Testis (tissue), 3 donors: ENCODE measurements around the gene GPRC5C. TPM values are rescaled to one million over a fixed set of nuclear protein-coding genes. Genes with fewer than 3 reads are reported as not detected.

Experiments used
- DNase-seq: peaks from one replicate; pipeline ENCODE4 v3.0.0-alpha.2; 2019
- H3K27ac ChIP-seq, 2 donors: fragments of 200-600 bp; sonication (generic); one replicate each; pipeline ENCODE4 v1.5.1; 2019
- H3K27me3 ChIP-seq: fragments of 200-600 bp; sonication (generic); one replicate; pipeline ENCODE4 v1.5.1; 2019
- H3K36me3 ChIP-seq: fragments of 200-600 bp; sonication (generic); one replicate; pipeline ENCODE4 v1.5.1; 2017; ENCODE audit warnings: low read depth; ENCODE audit errors: missing control alignments
- H3K4me1 ChIP-seq: fragments of 200-600 bp; sonication (generic); one replicate; pipeline ENCODE4 v1.5.1; 2019
- H3K4me3 ChIP-seq, 2 donors: fragments of 200-600 bp; sonication (generic); one replicate each; pipeline ENCODE4 v1.5.1; 2017 to 2019
- H3K9me3 ChIP-seq: fragments of 200-600 bp; sonication (generic); one replicate; pipeline ENCODE4 v1.5.1; 2017
- POLR2A ChIP-seq: fragments of 450-650 bp; IDR thresholded peaks from one replicate; pipeline ENCODE4 v1.6.1; 2017; ENCODE audit warnings: antibody characterized with exemption, mild to moderate bottlenecking, moderate library complexity
- WGBS, 2 donors: methylation state at CpG; one replicate each; pipeline ENCODE4 v1.1.5; 2018; 5-methylcytosine and 5-hydroxymethylcytosine counted together
- intact Hi-C: fragments of 100-400 bp; cut with DNase I; formaldehyde crosslinking; loops from one replicate; pipeline ENCODE4 v1.15.1; 2023; ENCODE audit warnings: low total_unique reads
- polyA plus RNA-seq: library from polyadenylated mRNA; stranded (reverse); fragments of 350-450 nt; fragmentation: Illumina TruSeq; extraction: RNeasy Lipid Tissue Mini Kit (QIAGEN cat#74804); gene quantifications from one replicate; pipeline ENCODE4 v1.2.3, GENCODE V29; 2014; ENCODE audit warnings: low read depth, low replicate concordance; ENCODE audit not compliant: insufficient read depth
- total RNA-seq, 2 donors: library from RNA; depleted of rRNA; stranded (reverse); fragments of >200 nt; gene quantifications; one replicate each; pipeline ENCODE4 v1.2.3, GENCODE V29; 2016
- TF ChIP-seq, protein P1 (sequence below), 3 experiments: fragments of 450-650 bp in 2 of 3; fragments of 200-600 bp in 1 of 3; sonication (generic) in 1 of 3; IDR thresholded peaks; one replicate each; pipeline ENCODE4 v1.5.1; 2016 to 2019; ENCODE audit warnings: antibody characterized with exemption in 3 of 3, mild to moderate bottlenecking in 2 of 3, moderate library complexity in 1 of 3

Gene GPRC5C
- total and polyA plus RNA-seq, 3 donors from 2014 or later = 6.8 to 19.0 (median 14.1) TPM

DNA sequence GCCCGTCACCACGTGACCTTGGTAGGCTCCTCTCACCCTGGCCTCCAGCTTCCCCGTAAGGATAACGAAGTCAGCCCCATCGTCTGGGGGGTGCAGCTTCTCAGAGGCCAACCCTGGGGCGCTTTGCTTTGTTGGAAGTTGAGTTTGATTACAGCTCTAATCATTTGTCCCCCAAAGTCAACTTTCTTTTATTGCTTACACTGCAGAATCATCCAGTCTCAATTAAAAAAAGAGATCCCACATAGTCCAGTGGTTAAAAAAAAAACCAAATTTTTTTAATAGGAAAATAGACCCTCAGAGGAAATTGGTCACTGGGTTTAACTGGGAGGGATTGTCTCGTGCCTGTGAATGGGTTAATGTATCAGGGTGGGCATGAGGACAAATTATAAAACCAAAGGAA is 7.8 kb upstream of the GPRC5C start:
- Histone ChIP-seq H3K27me3 (no peaks in the 10 kb centered on the region), H3K4me1 (no peaks in the 10 kb centered on the region), H3K4me3 (no peak overlapping the region), H3K9me3 (no peaks in the 10 kb centered on the region), H3K36me3 (no peaks in the 10 kb centered on the region), H3K27ac (no peak overlapping the region)
- DNase-seq = no peak
- intact Hi-C loops = no loop called here
- no peak for TF ChIP-seq POLR2A
- TF ChIP-seq, protein P1, sequence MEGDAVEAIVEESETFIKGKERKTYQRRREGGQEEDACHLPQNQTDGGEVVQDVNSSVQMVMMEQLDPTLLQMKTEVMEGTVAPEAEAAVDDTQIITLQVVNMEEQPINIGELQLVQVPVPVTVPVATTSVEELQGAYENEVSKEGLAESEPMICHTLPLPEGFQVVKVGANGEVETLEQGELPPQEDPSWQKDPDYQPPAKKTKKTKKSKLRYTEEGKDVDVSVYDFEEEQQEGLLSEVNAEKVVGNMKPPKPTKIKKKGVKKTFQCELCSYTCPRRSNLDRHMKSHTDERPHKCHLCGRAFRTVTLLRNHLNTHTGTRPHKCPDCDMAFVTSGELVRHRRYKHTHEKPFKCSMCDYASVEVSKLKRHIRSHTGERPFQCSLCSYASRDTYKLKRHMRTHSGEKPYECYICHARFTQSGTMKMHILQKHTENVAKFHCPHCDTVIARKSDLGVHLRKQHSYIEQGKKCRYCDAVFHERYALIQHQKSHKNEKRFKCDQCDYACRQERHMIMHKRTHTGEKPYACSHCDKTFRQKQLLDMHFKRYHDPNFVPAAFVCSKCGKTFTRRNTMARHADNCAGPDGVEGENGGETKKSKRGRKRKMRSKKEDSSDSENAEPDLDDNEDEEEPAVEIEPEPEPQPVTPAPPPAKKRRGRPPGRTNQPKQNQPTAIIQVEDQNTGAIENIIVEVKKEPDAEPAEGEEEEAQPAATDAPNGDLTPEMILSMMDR (IDR thresholded peaks at IDR 0.05) = no peak
- 85 to 89% methylated on average over 7 of the region's 7 CpGs for WGBS, 2 donors

DNA sequence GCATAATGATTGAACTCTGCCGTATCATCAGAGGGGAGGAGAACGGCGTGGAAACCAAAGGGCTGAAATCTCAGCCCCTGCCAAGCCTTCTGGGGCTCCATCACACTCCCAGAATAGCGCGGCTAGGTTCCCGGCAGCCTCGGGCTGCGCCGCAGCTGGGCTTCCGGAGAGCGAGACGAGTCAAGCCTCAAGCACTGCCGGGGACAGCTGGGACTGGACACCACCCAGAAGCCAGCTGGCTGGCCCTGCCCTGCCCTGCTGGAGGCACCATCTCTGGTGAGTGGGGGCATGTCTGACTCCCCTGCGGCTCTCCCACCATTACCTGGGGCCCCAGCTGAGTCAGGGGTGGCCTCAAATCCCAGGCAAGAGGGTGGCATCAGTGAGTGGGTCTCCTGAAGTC is 7.2 kb upstream of the GPRC5C start:
- 83 to 92% methylated on average over 4 to 14 of the region's 14 CpGs for WGBS, 2 donors
- intact Hi-C loops = no loop called here
- Histone ChIP-seq H3K27ac (no peak overlapping the region), H3K4me3 (no peak overlapping the region), H3K27me3 (no peaks in the 10 kb centered on the region), H3K36me3 (no peaks in the 10 kb centered on the region), H3K9me3 (no peaks in the 10 kb centered on the region), H3K4me1 (no peaks in the 10 kb centered on the region)
- TF ChIP-seq POLR2A = no peak
- no peak for DNase-seq

DNA sequence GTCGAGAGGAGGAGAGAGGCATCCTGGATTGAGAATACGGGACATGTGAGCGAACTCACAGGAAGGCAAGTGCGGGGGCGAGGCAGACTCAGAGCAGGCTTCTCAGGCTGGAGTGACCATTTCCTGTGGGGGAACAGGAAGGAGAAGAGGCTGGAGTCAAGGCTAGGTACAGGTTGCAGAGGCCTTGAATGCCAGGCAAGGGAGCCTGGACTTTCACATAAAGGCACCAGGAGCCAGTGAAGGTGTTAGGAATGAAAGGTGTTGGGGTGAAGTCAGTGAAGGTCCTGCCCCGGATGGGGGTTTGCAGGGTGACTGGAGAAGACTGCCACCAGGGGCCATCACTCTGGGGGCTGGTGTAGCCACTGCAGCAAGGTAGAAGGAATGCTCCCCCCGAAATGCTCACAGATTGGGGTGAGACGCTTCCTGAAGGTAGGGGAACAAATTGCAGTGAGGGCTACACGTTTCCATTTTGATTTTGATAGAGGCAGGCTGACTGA is 5.3 kb upstream of the GPRC5C start:
- Histone ChIP-seq H3K27ac (no peak overlapping the region), H3K27me3 (no peaks in the 10 kb centered on the region), H3K4me1 (peaks cover 3% of the 10 kb centered on the region), H3K9me3 (no peaks in the 10 kb centered on the region), H3K4me3 (no peak overlapping the region), H3K36me3 (no peaks in the 10 kb centered on the region)
- TF ChIP-seq POLR2A = no peak
- TF ChIP-seq, protein P1 (IDR thresholded peaks at IDR 0.05) = no peak
- intact Hi-C loops = no loop called here
- no peak for DNase-seq
- WGBS, 2 donors = 73 to 78% methylated on average over 9 of the region's 9 CpGs

DNA sequence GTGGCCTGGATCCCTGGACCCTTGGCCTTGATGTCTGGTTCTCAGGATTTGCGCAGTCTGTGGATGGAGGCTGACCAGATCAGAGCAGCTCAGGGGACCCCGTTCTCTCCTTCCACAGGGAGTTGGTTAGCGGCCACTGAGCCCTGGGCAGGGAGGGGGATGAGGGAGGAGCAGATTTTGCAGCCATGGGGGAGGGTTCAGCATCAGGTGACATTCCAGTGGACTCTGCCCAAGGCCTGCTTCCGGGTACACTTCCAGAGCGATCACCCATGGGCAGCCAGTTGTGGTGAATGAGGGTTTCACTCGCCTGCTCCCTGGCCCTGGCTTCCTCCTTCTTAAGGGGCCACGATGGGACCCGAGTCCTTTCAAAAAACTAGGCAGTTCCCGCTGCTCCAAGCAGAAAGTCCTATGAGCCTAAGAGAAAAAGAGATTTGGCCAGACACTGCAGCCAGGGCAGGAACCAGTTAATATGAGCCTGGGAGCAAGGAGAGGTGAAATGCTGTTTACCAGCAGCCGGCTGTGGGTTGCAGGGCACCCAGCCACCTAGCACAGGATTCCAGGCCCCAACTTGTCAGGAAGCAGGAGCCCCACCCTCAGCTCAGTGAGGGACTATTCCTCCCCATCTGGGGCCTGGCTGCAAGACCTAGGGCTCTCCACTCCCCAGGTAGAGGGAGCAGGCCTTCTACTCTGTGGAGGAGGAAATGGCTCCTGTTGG is 4.7 kb upstream of the GPRC5C start:
- intact Hi-C loops = no loop called here
- H3K9me3 ChIP-seq = no peaks in the 10 kb centered on the region
- no peak overlapping the region for H3K27ac ChIP-seq
- no peak for TF ChIP-seq POLR2A
- TF ChIP-seq, protein P1 (IDR thresholded peaks at IDR 0.05) = no peak
- WGBS, 2 donors = 61 to 76% methylated on average over 9 to 10 of the region's 10 CpGs
- no peak overlapping the region for H3K4me3 ChIP-seq
- DNase-seq = no peak
- no peaks in the 10 kb centered on the region for H3K27me3 ChIP-seq
- no peaks in the 10 kb centered on the region for H3K36me3 ChIP-seq
- H3K4me1 ChIP-seq = peaks cover 3% of the 10 kb centered on the region

DNA sequence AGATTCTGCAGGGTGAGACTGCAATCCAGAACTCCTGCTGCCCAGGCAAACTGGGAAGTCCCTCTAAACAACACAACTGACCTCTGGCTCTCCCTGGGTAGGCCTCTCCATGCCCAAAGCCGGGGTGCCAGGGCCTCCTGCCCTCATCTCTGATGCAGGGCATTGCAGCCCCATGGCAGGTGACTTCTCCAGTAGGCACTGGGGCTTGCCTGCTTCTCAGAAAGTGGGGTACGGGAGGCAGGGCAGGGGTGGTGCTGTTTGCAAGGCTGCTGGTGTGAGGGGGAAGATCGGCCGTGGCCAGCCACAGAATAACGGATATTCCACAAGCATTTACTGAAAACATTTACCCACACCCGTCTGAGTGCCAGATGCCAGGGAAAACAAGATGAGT is 4.1 kb upstream of the GPRC5C start:
- Histone ChIP-seq H3K4me1 (peaks cover 3% of the 10 kb centered on the region), H3K9me3 (no peaks in the 10 kb centered on the region), H3K4me3 (no peak overlapping the region), H3K27ac (no peak overlapping the region), H3K36me3 (no peaks in the 10 kb centered on the region), H3K27me3 (no peaks in the 10 kb centered on the region)
- 85 to 93% methylated on average over 6 of the region's 6 CpGs for WGBS, 2 donors
- TF ChIP-seq, protein P1 (IDR thresholded peaks at IDR 0.05) = no peak
- TF ChIP-seq POLR2A = no peak
- DNase-seq = no peak
- intact Hi-C loops = no loop called here
